CD4-positive, alpha-beta T cell treated with Interferon alpha-2 for 1 hour (primary cell): ENCODE data around the gene ZNF316.

Experiments
- DNase-seq, 2 donors: peaks; one replicate each; pipeline ENCODE4 v3.0.0-alpha.2; 2020 to 2022

The ZNF316 gene

GRCh38 chr7:6700793-6701192 is 63.7 kb downstream of the ZNF316 start:
- DNase-seq: no peak

GRCh38 chr7:6701860-6702259 is 64.7 kb downstream of the ZNF316 start:
- DNase-seq: no peak
